GM12892 (cell line): ENCODE measurements around the gene FURIN.

ENCODE experiments used
- POLR2A ChIP-seq: IDR thresholded peaks from 2 replicates; pipeline ENCODE4 v1.6.1; 2011; ENCODE audit warnings: low read depth, low read length, control low read depth
- POLR2AphosphoS5 ChIP-seq: IDR thresholded peaks from 2 replicates; pipeline ENCODE4 v1.6.1; 2011; ENCODE audit warnings: low read depth, low read length, control low read depth
- TAF1 ChIP-seq: IDR thresholded peaks from 2 replicates; pipeline ENCODE4 v1.6.1; 2011; ENCODE audit warnings: low read depth, mild to moderate bottlenecking, control low read depth, low read length, borderline replicate concordance

DNA sequence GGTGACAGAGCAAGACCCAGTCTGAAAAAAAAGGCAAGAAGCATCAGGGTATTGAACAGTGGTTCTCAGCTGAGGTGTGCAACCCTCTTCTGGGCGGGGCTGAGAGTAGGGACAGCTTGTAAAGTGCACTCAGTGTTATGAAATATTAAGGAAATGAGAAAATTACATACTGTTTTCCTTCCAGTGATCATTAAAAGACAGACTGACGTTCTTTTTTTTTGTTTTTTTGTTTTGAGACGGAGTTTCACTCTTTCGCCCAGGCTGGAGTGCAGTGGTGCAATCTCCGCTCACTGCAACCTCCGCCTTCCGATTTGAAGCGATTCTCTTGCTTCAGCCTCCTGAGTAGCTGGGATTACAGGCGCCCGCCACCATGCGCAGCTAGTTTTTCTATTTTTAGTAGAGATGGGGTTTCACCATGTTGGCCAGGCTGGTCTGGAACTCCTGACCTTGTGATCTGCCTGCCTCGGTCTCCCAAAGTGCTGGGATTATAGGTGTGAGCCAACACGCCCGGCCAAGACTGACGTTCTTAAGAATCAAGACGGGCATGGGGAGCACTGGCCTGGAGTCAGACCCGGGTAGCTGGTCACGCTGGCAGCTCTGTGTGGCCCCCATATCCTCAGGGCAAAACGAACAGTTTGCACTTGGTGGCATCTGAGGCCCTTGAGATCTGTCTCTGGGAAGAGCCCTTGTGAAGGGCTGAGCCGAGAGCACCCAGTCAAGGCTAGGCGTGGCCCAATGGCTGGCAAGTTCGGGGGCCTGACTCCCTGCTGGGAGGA, 46.1 kb downstream of the FURIN start:
- TF ChIP-seq TAF1 (no peak), POLR2AphosphoS5 (no peak), POLR2A (no peak)
